BLaER1 (cell line): ENCODE data around the gene EIF4G1.

ENCODE experiments used
- H3K27ac ChIP-seq: shearing (Covaris generic); formaldehyde crosslinking; 2 replicates; pipeline ENCODE4 v1.8.1; 2022
- H3K27me3 ChIP-seq: shearing (Covaris generic); formaldehyde crosslinking; 2 replicates; pipeline ENCODE4 v1.8.1; 2022
- H3K36me3 ChIP-seq: shearing (Covaris generic); formaldehyde crosslinking; 2 replicates; pipeline ENCODE4 v1.8.1; 2022
- H3K4me1 ChIP-seq: shearing (Covaris generic); formaldehyde crosslinking; 2 replicates; pipeline ENCODE4 v1.8.1; 2022
- H3K4me2 ChIP-seq: shearing (Covaris generic); formaldehyde crosslinking; 2 replicates; pipeline ENCODE4 v1.8.1; 2022
- H3K4me3 ChIP-seq: shearing (Covaris generic); formaldehyde crosslinking; 2 replicates; pipeline ENCODE4 v1.8.1; 2022
- H3K9ac ChIP-seq: shearing (Covaris generic); formaldehyde crosslinking; 2 replicates; pipeline ENCODE4 v1.8.1; 2022
- H3K9me3 ChIP-seq: shearing (Covaris generic); formaldehyde crosslinking; 2 replicates; pipeline ENCODE4 v1.8.1; 2022
- H4K20me1 ChIP-seq: shearing (Covaris generic); formaldehyde crosslinking; 2 replicates; pipeline ENCODE4 v1.8.1; 2022
- Cebpa-rat ChIP-seq: shearing (Covaris generic); IDR thresholded peaks from 2 replicates; pipeline ENCODE4 v1.8.1; 2022

Gene EIF4G1

GRCh38 chr3:184375747-184376461 is 61.5 kb downstream of the EIF4G1 start:
- no peak for TF ChIP-seq Cebpa-rat
- Histone ChIP-seq H3K9me3 (no peaks in the 10 kb centered on the region), H3K4me3 (no peak overlapping the region), H3K4me1 (peaks cover 16% of the 10 kb centered on the region; the same call in 1 of the 2 replicates), H3K27me3 (peaks cover 40% of the 10 kb centered on the region), H3K9ac (no peak overlapping the region), H3K36me3 (no peaks in the 10 kb centered on the region), H3K27ac (no peak overlapping the region), H3K4me2 (no peak overlapping the region), H4K20me1 (peaks cover 28% of the 10 kb centered on the region)

DNA sequence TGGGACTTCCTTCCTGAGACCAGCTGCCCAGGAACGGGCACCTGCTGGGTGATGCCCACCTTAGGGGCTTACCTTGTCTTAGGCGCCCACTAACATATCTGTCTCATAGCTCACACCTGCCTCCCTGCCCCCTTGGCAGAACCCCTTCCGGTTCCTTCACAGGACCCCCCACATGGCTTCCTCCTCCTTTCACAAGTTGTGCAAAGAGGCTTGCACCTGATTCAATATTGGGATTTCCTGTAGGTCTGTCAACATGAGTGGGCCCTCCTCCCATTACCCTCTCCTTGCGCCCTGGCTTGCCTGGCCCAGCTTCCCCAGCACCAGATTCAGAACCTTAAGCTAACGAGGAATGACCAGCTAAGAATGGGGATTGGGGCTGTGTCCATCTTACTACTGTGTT is 63.0 kb downstream of the EIF4G1 start:
- Histone ChIP-seq H3K27me3 (peaks cover 55% of the 10 kb centered on the region), H3K4me1 (peaks cover 23% of the 10 kb centered on the region; the same call in 1 of the 2 replicates), H3K4me3 (no peak overlapping the region), H4K20me1 (peaks cover 37% of the 10 kb centered on the region), H3K36me3 (no peaks in the 10 kb centered on the region), H3K9ac (no peak overlapping the region), H3K4me2 (peak overlapping the region; percentile 5; the same call in 1 of the 2 replicates), H3K27ac (no peak overlapping the region), H3K9me3 (no peaks in the 10 kb centered on the region)
- no peak for TF ChIP-seq Cebpa-rat

DNA sequence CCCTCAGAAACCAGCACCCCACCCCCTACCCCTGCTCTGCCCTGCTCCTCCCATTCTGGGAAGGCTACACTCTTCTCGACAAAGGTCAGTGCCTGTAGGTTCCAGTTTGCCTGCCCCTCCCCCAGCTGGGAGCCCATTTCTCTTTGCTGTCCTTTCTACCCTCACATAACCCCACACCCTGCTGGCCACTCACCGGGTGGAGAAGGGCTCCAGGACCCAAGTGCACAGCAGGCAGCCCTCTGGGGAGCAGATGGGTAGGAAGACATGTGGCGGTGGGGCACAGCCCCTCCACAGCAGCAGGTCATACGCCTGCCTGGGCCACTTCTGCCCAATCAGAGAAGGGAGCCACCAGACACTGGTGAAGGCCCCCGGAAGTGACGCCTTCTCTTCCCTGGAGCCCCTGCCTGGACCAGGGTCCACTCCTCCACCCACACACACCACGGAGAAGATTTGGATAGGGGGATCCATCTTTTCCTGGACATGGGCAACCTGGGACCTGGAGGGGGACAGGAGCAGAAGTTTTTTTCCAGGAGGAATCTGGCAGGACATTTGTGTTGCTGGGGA is 63.6 kb downstream of the EIF4G1 start, which contains the start of gene THPO:
THPO (minus strand) TSS at position 326 of the 564 bp plus-strand sequence. CDS start 1,948 bp downstream, outside the sequence.
- Histone ChIP-seq H3K4me2 (peak within 1 kb of the TSS; percentile 5; the same call in 1 of the 2 replicates), H3K4me1 (peaks cover 23% of the 10 kb centered on the region; the same call in 1 of the 2 replicates), H3K9ac (no peak within 1 kb of the TSS), H3K27ac (no peak within 1 kb of the TSS), H3K27me3 (peaks cover 60% of the 10 kb centered on the region), H3K9me3 (no peaks in the 10 kb centered on the region), H3K4me3 (no peak within 1 kb of the TSS), H4K20me1 (peaks cover 42% of the 10 kb centered on the region), H3K36me3 (no peaks in the 10 kb centered on the region)
- no peak for TF ChIP-seq Cebpa-rat

DNA sequence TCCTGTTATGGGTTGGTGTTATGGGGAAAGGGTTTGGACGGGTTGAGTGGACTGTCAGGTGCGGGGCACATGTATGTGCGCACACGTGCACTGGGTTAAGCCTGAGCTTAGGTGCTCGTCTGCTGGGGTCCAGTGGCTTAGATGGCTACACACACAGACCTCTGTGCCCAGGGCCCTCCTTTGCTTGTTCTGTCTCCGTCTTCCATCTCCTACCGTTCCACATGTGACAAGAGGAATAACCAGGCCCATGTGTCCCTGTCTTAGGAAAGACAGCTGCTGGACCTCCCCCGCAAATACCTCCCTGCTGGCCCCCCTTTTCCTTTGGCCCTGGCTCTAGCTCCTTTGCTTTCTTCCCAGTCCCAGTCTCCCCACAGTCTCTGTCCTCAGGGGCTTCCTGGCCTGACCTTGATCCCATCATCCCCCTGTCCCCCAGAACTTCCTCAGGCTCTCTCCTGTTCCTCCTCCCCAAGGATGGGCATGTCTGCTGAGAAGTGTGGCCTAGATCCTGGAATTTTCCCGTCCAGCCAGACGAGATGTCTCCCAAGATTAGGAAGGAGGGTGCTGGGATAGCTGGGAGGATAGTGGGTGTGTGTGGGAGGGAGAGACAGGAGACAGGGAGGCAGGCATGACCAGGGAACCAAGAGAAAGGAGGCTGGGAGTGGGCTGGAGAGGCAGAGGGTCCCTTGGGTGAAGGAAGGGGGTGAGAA is 64.4 kb downstream of the EIF4G1 start:
- H3K4me2 ChIP-seq: no peak overlapping the region

DNA sequence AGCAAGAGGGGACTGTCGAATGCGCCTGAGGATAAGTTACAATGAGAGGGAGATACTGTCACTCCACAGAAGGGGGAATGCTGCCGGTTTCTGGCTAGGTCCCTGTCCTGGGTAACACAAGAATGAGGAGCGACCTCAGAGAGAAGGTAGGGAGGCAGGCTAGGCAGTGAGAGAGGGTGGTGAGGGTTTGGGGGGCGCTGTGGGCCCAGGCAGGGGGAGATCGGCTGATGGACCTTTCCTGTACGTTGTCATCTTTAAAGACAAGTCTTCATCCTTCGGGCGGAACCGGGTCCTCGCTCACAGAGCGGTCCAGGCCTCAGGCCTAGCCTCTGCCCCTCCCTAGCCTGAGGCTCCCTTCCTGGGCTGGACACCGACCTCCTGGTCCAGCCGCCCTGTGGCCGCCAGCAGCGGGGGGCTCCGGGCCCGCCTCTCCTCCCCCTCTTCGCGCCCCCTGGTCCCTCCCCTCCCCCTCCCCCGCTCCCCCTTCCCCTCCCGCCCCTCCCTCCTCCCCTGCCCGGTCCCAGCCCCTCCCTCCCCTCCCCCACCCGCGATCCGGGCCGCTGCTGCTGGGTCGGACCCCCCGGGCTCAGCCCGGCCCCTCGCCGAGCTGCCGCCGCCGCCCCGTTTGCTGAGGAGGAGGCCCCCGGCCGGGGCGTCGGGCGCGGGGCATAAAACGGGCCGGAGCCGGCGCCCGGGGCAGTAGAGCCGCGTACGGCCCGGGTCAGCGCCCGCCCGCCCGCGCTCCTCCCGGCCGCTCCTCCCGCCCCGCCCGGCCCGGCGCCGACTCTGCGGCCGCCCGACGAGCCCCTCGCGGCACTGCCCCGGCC is 65.2 kb downstream of the EIF4G1 start, which contains the start of gene CHRD:
CHRD (plus strand) TSS at position 697 of the 827 bp plus-strand sequence. CDS start 265 bp downstream, outside the sequence.
- Histone ChIP-seq H3K4me2 (peak within 1 kb of the TSS; percentile 85), H3K4me1 (peaks cover 23% of the 10 kb centered on the region; the same call in 1 of the 2 replicates), H3K9ac (no peak within 1 kb of the TSS), H3K36me3 (no peaks in the 10 kb centered on the region), H3K4me3 (peak within 1 kb of the TSS; percentile 65), H4K20me1 (peaks cover 42% of the 10 kb centered on the region), H3K27me3 (peaks cover 64% of the 10 kb centered on the region), H3K9me3 (no peaks in the 10 kb centered on the region), H3K27ac (no peak within 1 kb of the TSS)
- TF ChIP-seq Cebpa-rat: no peak

More for the DNA sequence above, 64.4 kb downstream of the EIF4G1 start:
- TF ChIP-seq Cebpa-rat: no peak
- Histone ChIP-seq H3K4me3 (no peak overlapping the region), H3K9ac (no peak overlapping the region), H3K27ac (no peak overlapping the region), H3K36me3 (no peaks in the 10 kb centered on the region), H3K4me1 (peaks cover 23% of the 10 kb centered on the region; the same call in 1 of the 2 replicates), H3K9me3 (no peaks in the 10 kb centered on the region), H3K27me3 (peaks cover 64% of the 10 kb centered on the region), H4K20me1 (peaks cover 42% of the 10 kb centered on the region)

DNA sequence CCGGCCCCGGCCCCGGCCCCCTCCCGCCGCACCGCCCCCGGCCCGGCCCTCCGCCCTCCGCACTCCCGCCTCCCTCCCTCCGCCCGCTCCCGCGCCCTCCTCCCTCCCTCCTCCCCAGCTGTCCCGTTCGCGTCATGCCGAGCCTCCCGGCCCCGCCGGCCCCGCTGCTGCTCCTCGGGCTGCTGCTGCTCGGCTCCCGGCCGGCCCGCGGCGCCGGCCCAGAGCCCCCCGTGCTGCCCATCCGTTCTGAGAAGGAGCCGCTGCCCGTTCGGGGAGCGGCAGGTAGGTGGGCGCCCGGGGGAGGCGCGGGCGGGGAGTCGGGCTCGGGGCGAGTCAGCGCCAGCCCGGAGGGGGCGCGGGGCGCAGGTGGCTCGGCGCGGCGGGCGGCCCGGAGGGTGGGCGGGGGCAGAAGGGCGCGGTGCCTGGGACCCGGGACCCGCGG is 65.8 kb downstream of the EIF4G1 start:
- Histone ChIP-seq H3K9ac (no peak overlapping the region), H3K4me2 (peak overlapping the region; percentile 85), H3K9me3 (no peaks in the 10 kb centered on the region), H3K27ac (no peak overlapping the region), H3K4me1 (peaks cover 23% of the 10 kb centered on the region; the same call in 1 of the 2 replicates), H3K36me3 (no peaks in the 10 kb centered on the region), H4K20me1 (peaks cover 42% of the 10 kb centered on the region), H3K4me3 (peak overlapping the region; percentile 65), H3K27me3 (peaks cover 64% of the 10 kb centered on the region)
- no peak for TF ChIP-seq Cebpa-rat

DNA sequence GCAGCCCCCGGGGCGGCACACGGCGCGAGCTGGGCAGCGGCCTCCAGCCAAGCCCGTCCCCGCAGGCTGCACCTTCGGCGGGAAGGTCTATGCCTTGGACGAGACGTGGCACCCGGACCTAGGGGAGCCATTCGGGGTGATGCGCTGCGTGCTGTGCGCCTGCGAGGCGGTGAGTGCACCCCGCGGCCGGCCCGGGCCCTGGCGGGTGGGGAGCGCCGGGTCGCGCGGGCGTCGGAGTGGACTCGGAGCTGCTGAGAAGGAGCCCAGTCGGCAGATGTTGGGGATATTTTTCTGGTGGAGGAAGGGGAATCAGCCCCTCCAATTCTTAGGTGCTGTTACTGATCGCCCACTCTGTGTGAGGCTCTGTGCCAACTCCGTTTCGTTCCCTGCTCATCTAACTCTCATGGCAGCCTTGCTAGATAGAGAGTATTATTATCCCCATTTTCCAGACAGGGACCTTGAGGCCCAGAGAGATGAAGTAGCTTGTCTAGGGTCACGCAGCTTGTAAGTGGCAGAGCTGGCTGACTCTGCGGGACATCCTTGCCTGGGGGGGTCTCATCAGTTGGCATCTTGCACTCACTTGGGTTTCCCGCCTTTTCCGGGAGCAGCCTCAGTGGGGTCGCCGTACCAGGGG is 66.3 kb downstream of the EIF4G1 start:
- Histone ChIP-seq H3K9me3 (no peaks in the 10 kb centered on the region), H3K27me3 (peaks cover 64% of the 10 kb centered on the region), H4K20me1 (peaks cover 42% of the 10 kb centered on the region), H3K4me1 (peaks cover 23% of the 10 kb centered on the region; the same call in 1 of the 2 replicates), H3K27ac (no peak overlapping the region), H3K4me2 (peak overlapping the region; percentile 85), H3K9ac (no peak overlapping the region), H3K36me3 (no peaks in the 10 kb centered on the region), H3K4me3 (peak overlapping the region; percentile 65)
- no peak for TF ChIP-seq Cebpa-rat

DNA sequence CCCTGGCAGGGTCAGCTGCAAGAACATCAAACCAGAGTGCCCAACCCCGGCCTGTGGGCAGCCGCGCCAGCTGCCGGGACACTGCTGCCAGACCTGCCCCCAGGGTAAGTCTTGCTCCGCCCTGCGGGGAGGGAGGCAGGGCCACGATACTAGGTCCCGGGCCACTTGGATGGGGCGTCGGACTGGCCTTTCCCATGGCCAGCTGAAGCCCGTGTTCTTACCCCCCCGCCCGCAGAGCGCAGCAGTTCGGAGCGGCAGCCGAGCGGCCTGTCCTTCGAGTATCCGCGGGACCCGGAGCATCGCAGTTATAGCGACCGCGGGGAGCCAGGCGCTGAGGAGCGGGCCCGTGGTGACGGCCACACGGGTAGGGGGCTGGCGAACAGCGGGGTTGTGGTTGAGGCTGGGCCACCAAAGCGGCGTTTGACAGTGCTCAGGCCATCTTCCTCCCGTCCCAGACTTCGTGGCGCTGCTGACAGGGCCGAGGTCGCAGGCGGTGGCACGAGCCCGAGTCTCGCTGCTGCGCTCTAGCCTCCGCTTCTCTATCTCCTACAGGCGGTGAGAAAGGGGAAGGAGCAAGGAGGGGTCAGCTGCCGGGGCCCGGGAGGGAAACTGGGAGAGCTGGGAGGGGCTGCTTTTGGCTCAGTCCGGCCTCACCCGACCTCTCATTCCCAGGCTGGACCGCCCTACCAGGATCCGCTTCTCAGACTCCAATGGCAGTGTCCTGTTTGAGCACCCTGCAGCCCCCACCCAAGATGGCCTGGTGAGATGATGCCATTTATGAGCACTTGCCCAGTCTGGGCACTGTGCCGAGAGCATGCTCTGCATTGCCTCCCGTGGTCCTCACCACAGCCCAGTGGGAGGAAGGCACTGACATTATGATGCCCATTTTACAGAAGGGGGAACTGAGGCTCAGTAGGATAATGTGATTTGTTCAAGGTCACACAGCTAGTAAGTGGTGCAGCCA is 67.1 kb downstream of the EIF4G1 start:
- H3K9me3 ChIP-seq: no peaks in the 10 kb centered on the region
- H3K36me3 ChIP-seq: no peaks in the 10 kb centered on the region
- H3K4me2 ChIP-seq: peak overlapping the region; percentile 85
- peak overlapping the region; percentile 65; the same call in 1 of the 2 replicates for H3K4me3 ChIP-seq
- TF ChIP-seq Cebpa-rat: no peak
- H3K27ac ChIP-seq: no peak overlapping the region
- peaks cover 23% of the 10 kb centered on the region; the same call in 1 of the 2 replicates for H3K4me1 ChIP-seq
- no peak overlapping the region for H3K9ac ChIP-seq
- peaks cover 64% of the 10 kb centered on the region for H3K27me3 ChIP-seq
- H4K20me1 ChIP-seq: peaks cover 42% of the 10 kb centered on the region
